GM12864 (cell line): ENCODE data around the gene TBC1D23.
"Not testable (repeated sequence)": the region's sequence is repeated elsewhere in the genome, so short reads cannot be mapped to it uniquely, and the experiment has no call there.

ENCODE experiments used
- DNase-seq: peaks from one replicate; pipeline ENCODE4 v3.0.0-alpha.2; 2011; ENCODE audit warnings: low read depth
- H3K4me3 ChIP-seq: 2 replicates; pipeline ENCODE4 v1.5.1; 2011; ENCODE audit warnings: mild to moderate bottlenecking, low read depth, low read length, control low read depth
- TF ChIP-seq, protein P1 (sequence below): IDR thresholded peaks from 2 replicates; pipeline ENCODE4 v1.5.1; 2011; ENCODE audit warnings: low read depth, mild to moderate bottlenecking, moderate library complexity, low read length, control low read depth, inconsistent platforms; ENCODE audit errors: missing control alignments

Gene TBC1D23

DNA sequence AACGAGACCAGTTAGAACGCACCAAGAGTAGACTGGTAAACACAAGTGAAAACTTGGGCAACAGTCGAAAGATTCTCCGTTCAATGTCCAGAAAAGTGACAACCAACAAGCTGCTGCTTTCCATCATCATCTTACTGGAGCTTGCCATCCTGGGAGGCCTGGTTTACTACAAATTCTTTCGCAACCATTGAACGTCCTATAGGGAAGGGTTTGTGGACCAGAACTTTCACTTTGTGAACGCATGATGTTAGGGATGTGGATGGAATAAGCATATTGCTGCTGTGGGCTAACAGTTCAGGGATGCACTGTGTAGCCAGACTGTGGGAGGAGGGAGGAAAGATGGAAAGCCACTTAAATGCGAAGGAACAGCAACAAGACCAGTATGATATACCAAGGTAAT, 34.9 kb upstream of the TBC1D23 start:
- no peak overlapping the region for H3K4me3 ChIP-seq
- no peak for DNase-seq
- TF ChIP-seq, protein P1, sequence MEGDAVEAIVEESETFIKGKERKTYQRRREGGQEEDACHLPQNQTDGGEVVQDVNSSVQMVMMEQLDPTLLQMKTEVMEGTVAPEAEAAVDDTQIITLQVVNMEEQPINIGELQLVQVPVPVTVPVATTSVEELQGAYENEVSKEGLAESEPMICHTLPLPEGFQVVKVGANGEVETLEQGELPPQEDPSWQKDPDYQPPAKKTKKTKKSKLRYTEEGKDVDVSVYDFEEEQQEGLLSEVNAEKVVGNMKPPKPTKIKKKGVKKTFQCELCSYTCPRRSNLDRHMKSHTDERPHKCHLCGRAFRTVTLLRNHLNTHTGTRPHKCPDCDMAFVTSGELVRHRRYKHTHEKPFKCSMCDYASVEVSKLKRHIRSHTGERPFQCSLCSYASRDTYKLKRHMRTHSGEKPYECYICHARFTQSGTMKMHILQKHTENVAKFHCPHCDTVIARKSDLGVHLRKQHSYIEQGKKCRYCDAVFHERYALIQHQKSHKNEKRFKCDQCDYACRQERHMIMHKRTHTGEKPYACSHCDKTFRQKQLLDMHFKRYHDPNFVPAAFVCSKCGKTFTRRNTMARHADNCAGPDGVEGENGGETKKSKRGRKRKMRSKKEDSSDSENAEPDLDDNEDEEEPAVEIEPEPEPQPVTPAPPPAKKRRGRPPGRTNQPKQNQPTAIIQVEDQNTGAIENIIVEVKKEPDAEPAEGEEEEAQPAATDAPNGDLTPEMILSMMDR: no peak

DNA sequence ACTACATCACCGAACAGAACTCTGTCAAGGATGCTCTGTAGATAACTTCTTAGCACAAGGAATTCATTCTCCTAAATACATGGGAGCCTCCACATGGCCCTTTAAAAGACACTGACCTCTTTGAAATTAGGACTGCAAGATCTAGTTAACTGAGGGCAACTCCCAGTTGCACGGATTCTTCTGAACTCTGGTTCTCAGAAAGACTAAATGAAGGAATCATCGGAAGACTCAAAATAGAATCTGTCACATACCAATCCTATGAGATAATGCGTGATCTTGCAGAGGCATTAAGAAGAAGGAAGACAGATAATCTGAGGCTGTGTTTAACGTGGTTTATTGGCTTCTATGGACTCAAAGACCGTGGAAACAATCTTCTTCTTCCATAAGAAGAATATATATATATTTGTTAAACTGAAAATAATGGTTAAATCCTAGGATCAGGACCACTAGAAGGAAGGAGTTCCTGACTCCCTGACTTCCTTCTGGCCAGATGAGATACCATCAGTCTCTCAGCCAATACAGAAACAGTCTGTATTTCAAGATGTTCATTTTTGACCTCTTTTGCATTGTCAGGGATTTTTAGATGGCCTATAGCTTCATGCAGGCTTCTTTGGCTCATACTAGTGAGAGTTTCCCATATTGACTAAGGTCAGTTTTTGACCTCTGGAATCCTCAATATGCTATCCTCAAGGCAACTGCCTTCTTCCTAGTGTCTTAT, 33.9 kb upstream of the TBC1D23 start:
- no peak overlapping the region for H3K4me3 ChIP-seq
- no peak for DNase-seq
- TF ChIP-seq, protein P1: no peak

DNA sequence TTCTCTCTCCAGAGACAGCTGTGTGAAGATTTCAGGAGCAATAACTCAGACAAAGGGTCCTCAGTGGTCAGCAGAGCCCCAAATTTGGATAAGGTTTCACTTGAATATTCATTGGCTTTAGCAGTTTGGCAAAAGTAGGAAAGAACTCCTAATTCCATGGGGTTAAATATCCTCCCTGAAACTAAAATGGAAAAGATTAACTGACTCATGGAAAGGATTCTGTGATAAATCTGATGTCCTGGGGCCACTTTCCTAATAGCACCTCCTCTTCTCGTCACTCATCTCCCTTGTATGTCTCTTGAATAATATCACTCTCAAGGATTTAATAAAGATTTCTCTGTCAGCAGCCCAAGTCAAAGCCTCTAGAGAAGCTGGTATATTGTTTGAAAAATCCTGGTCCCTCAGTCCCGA, 33.3 kb upstream of the TBC1D23 start:
- TF ChIP-seq, protein P1: no peak
- no peak for DNase-seq
- H3K4me3 ChIP-seq: no peak overlapping the region

DNA sequence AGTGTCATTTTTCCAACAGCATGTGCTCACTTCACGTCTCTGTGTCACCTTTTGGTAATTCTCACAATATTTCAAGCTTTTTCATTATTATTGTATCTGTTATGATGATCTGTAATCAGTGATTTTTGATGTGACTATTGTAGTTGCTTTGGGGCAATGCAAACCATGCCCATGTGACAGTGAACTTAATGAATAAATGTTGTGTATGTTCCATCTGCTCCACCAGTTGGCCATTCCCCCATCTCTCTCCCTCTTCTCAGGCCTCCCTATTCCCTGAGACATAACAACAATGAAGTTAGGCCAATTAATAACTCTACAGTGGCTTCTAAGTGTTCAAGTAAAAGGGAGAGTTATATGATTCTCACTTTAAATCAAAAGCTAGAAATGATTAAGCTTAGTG, 32.5 kb upstream of the TBC1D23 start:
- DNase-seq: no peak
- TF ChIP-seq, protein P1: no peak
- H3K4me3 ChIP-seq: no peak overlapping the region

DNA sequence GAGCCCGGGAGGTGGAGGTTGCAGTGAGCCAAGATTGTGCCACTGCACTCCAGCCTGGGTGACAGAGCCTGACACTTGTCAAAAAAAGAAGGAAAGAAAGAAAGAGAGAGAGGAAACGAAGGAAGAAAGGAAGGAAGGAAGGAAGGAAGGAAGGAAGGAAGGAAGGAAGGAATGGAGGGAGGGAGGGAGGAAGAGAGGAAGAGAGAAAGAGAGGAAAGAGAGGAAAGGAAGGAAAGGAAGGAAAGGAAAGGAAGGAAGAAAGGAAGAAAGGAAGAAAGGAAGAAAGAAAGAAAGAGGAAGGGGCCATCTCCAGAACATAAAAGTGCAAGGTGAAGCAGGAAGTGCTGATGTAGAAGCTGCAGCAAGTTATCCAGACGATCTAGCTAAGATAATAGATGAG, 31.6 kb upstream of the TBC1D23 start:
- DNase-seq, H3K4me3 ChIP-seq: not testable (repeated sequence)

DNA sequence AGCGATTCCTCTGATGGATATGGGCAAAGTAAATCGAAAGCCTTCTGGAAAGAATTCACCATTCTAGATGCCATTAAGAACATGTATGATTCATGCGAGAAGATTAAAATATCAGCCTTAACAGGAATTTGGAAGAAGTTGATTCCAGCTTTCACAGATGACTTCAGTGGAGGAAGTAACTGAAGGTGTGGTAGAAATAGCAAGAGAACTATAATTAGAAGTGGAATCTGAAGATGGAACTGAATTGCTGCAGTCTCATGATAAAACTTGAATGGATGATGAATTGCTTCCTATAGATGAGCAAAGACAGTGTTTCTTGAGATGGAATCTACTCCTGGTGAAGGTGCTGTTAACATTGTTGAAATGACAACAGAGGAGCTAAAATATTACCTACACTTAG, 30.1 kb upstream of the TBC1D23 start:
- no peak for DNase-seq
- TF ChIP-seq, protein P1: no peak
- H3K4me3 ChIP-seq: no peak overlapping the region

DNA sequence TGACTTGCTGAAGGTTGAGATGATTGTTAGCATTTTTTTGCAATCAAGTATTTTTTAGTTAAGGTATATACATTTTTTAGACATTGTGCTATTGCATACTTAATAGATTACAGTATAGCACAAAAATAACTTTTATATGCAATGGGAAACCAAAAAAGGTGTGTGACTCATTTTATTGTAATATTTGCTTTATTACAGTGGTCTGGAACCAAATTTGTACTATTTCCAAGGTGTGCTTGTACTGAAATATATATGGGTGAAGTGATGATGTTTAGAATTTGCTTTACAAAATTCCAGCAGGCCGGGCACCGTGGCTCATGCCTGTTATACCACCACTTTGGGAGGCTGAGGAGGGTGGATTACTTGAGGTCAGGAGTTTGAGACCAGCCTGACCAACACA, 29.1 kb upstream of the TBC1D23 start:
- no peak for DNase-seq
- no peak overlapping the region for H3K4me3 ChIP-seq
- TF ChIP-seq, protein P1: no peak
